Astrocyte (in vitro differentiated cells and primary cell): ENCODE measurements around the gene DNAJC16. TPM values are rescaled to one million over a fixed set of nuclear protein-coding genes. Genes with fewer than 3 reads are reported as not detected.

Source experiments
- DNase-seq: peaks from one replicate; pipeline ENCODE4 v3.0.0-alpha.2; 2010; ENCODE audit warnings: low read depth
- FAIRE-seq: peaks from 2 replicates; lab custom pipeline; 2011; peaks lifted over from hg19 to GRCh38; lab: Jason Lieb, UNC
- H2AFZ ChIP-seq: 2 replicates; pipeline ENCODE4 v1.6.0; 2012; ENCODE audit warnings: low read depth, low read length, inconsistent platforms
- H3K27ac ChIP-seq: 2 replicates; pipeline ENCODE4 v1.5.1; 2011; ENCODE audit warnings: low read depth, low read length, inconsistent platforms
- H3K27me3 ChIP-seq: 2 replicates; pipeline ENCODE4 v1.6.0; 2011; ENCODE audit warnings: low read length, inconsistent platforms; ENCODE audit not compliant: insufficient read depth
- H3K36me3 ChIP-seq: 2 replicates; pipeline ENCODE4 v1.5.1; 2011; ENCODE audit warnings: low read length, inconsistent platforms; ENCODE audit not compliant: insufficient read depth
- H3K4me1 ChIP-seq: 2 replicates; pipeline ENCODE4 v1.5.1; 2011; ENCODE audit warnings: low read length, inconsistent platforms; ENCODE audit not compliant: insufficient read depth
- H3K4me2 ChIP-seq: 2 replicates; pipeline ENCODE4 v1.6.0; 2012; ENCODE audit warnings: low read length, inconsistent platforms
- H3K4me3 ChIP-seq: 2 replicates; pipeline ENCODE4 v1.5.1; 2011; ENCODE audit warnings: low read depth, mild to moderate bottlenecking, low read length, inconsistent platforms; ENCODE audit not compliant: insufficient read depth
- H3K79me2 ChIP-seq: 2 replicates; pipeline ENCODE4 v1.6.0; 2012; ENCODE audit warnings: mild to moderate bottlenecking, low read length, inconsistent platforms; ENCODE audit not compliant: insufficient read depth
- H3K9ac ChIP-seq: 2 replicates; pipeline ENCODE4 v1.6.0; 2012; ENCODE audit warnings: mild to moderate bottlenecking, low read length, inconsistent platforms
- H3K9me3 ChIP-seq: 2 replicates; pipeline ENCODE4 v1.5.1; 2012; ENCODE audit warnings: low read depth, mild to moderate bottlenecking, low read length, inconsistent platforms; ENCODE audit not compliant: insufficient read depth
- H4K20me1 ChIP-seq: 2 replicates; pipeline ENCODE4 v1.6.0; 2012; ENCODE audit warnings: low read length, inconsistent platforms; ENCODE audit not compliant: insufficient read depth
- H3K27ac Mint-ChIP-seq: one replicate; pipeline ENCODE4 v1.8.0; 2021; ENCODE audit warnings: mild to moderate bottlenecking, mixed read lengths; ENCODE audit not compliant: unreplicated experiment
- H3K27me3 Mint-ChIP-seq: one replicate; pipeline ENCODE4 v1.8.0; 2021; ENCODE audit warnings: low read depth, mixed read lengths; ENCODE audit not compliant: unreplicated experiment
- H3K36me3 Mint-ChIP-seq: one replicate; pipeline ENCODE4 v1.8.0; 2021; ENCODE audit warnings: low read depth, mixed read lengths; ENCODE audit not compliant: unreplicated experiment
- H3K4me1 Mint-ChIP-seq: one replicate; pipeline ENCODE4 v1.8.0; 2021; ENCODE audit warnings: low read depth, mixed read lengths; ENCODE audit not compliant: unreplicated experiment
- H3K4me3 Mint-ChIP-seq: one replicate; pipeline ENCODE4 v1.8.0; 2021; ENCODE audit warnings: mild to moderate bottlenecking, moderate library complexity, mixed read lengths; ENCODE audit not compliant: unreplicated experiment
- H3K9me3 Mint-ChIP-seq: one replicate; pipeline ENCODE4 v1.8.0; 2021; ENCODE audit warnings: mild to moderate bottlenecking, mixed read lengths; ENCODE audit not compliant: unreplicated experiment
- CTCF ChIP-seq: IDR thresholded peaks from 2 replicates; pipeline ENCODE4 v1.5.1; 2011; ENCODE audit warnings: low read depth, mild to moderate bottlenecking, inconsistent platforms, low read length, moderate library complexity; ENCODE audit not compliant: insufficient read depth
- EZH2 ChIP-seq: IDR thresholded peaks from 2 replicates; pipeline ENCODE4 v1.6.1; 2012; ENCODE audit warnings: mild to moderate bottlenecking, low read length, inconsistent platforms; ENCODE audit not compliant: insufficient read depth
- total RNA-seq: library from RNA; stranded (reverse); gene quantifications from 2 replicates; pipeline ENCODE4 v1.2.1, GENCODE V29; 2021

DNAJC16 gene
- total RNA-seq, 1 donor from 2014 or later: 19.6 TPM

- FAIRE-seq (no peak), DNase-seq (no peak)
- peaks cover 2% of the 10 kb centered on the region for H3K36me3 Mint-ChIP-seq
- H3K27ac ChIP-seq: no peak within 1 kb of the TSS
- TF ChIP-seq EZH2 (no peak), CTCF (peak; percentile 2)
- H3K27me3 Mint-ChIP-seq: peaks cover 12% of the 10 kb centered on the region
- H3K9me3 ChIP-seq: no peaks in the 10 kb centered on the region
- no peaks in the 10 kb centered on the region for H3K4me1 ChIP-seq
- H2AFZ ChIP-seq: peak within 1 kb of the TSS; percentile 94
- H3K4me1 Mint-ChIP-seq: peaks cover 2% of the 10 kb centered on the region
- H3K4me3 Mint-ChIP-seq: peak within 1 kb of the TSS; percentile 68
- peak within 1 kb of the TSS; percentile 71 for H3K9ac ChIP-seq
- no peak within 1 kb of the TSS for H3K27ac Mint-ChIP-seq
- H3K36me3 ChIP-seq: no peaks in the 10 kb centered on the region
- H3K9me3 Mint-ChIP-seq: no peaks in the 10 kb centered on the region
- H3K27me3 ChIP-seq: no peaks in the 10 kb centered on the region
- peak within 1 kb of the TSS; percentile 92 for H3K4me2 ChIP-seq
- peak within 1 kb of the TSS; percentile 59 for H3K4me3 ChIP-seq
- H3K79me2 ChIP-seq: no peaks in the 10 kb centered on the region
- H4K20me1 ChIP-seq: no peaks in the 10 kb centered on the region
Measured at GRCh38 chr1:15584489-15585363, 58.1 kb downstream of the DNAJC16 start, which contains the start of gene AGMAT. Gene AGMAT, minus strand, starts transcription at chr1:15585051. Its CDS starts 84 bp downstream, at chr1:15584967.

- H3K4me3 ChIP-seq: no peak overlapping the region
- TF ChIP-seq CTCF (no peak), EZH2 (no peak)
- Mint-ChIP-seq H3K4me1 (no peaks in the 10 kb centered on the region), H3K9me3 (no peaks in the 10 kb centered on the region), H3K4me3 (no peak overlapping the region), H3K36me3 (peaks cover 2% of the 10 kb centered on the region), H3K27me3 (peaks cover 5% of the 10 kb centered on the region), H3K27ac (no peak overlapping the region)
- no peak overlapping the region for H3K27ac ChIP-seq
- FAIRE-seq (no peak), DNase-seq (no peak)
- no peaks in the 10 kb centered on the region for H3K4me1 ChIP-seq
- no peaks in the 10 kb centered on the region for H4K20me1 ChIP-seq
- H3K27me3 ChIP-seq: no peaks in the 10 kb centered on the region
- no peak overlapping the region for H3K4me2 ChIP-seq
- H3K79me2 ChIP-seq: no peaks in the 10 kb centered on the region
- H3K9me3 ChIP-seq: no peaks in the 10 kb centered on the region
- H3K36me3 ChIP-seq: no peaks in the 10 kb centered on the region
- H3K9ac ChIP-seq: no peak overlapping the region
- no peak overlapping the region for H2AFZ ChIP-seq
Measured at GRCh38 chr1:15592285-15592684, 65.6 kb downstream of the DNAJC16 start.
